ENCODE results near the gene GRM8.

GRCh38 chr7:127152423-127152822, 100.3 kb downstream of the GRM8 start:
- TF ChIP-seq CTCF (IDR thresholded peaks at IDR 0.05 in 2 of 3, conservative IDR thresholded peaks at IDR 0.05 in 1 of 3; ENCODE audit: insufficient read depth in 2 of 3, low read depth in 1 of 3, low read length in 3 of 3) (no peak), ZBTB33 (CRISPR knock-in tag; IDR thresholded peaks at IDR 0.05) (no peak), ILF3 (IDR thresholded peaks at IDR 0.05; ENCODE audit: borderline replicate concordance) (no peak), ZNF583 (CRISPR knock-in tag; IDR thresholded peaks at IDR 0.05) (no peak), NR2C2 (CRISPR knock-in tag; IDR thresholded peaks at IDR 0.05) (no peak), NR2C2 (tag; IDR thresholded peaks at IDR 0.05) (no peak), MNT (conservative IDR thresholded peaks at IDR 0.05) (no peak), ZNF224 (CRISPR knock-in tag; IDR thresholded peaks at IDR 0.05) (no peak), BRF2 (IDR thresholded peaks at IDR 0.05; ENCODE audit: borderline replicate concordance, insufficient read depth, insufficient read length) (no peak), NFIC (IDR thresholded peaks at IDR 0.05) (no peak), SREBF2 (CRISPR knock-in tag; IDR thresholded peaks at IDR 0.05) (no peak), CBX2 (IDR thresholded peaks at IDR 0.05; ENCODE audit: insufficient read depth, low read length, poor library complexity, severe bottlenecking) (no peak), SP1 (CRISPR knock-in tag; IDR thresholded peaks at IDR 0.05) (no peak), MAX (CRISPR knock-in tag; IDR thresholded peaks at IDR 0.05) (no peak), RFX5 (IDR thresholded peaks at IDR 0.05; ENCODE audit: low read depth, low read length) (no peak)

Measured in K562 (cell line).